ENCODE data around the gene POMT2. TPM values are rescaled to one million over a fixed set of nuclear protein-coding genes. Genes with fewer than 3 reads are reported as not detected.
A peak's percentile ranks its signal among the peaks of the same experiment; 100 is the strongest.

The POMT2 gene
- total RNA-seq, 1 donor from 2014 or later, result 34.7 TPM

- TF ChIP-seq CTCF (IDR thresholded peaks at IDR 0.05), result no peak
- H3K27ac Mint-ChIP-seq (ENCODE audit: unreplicated experiment), result no peak overlapping the region
- no peaks in the 10 kb centered on the region for H3K27me3 Mint-ChIP-seq (ENCODE audit: low read depth)
- H3K36me3 Mint-ChIP-seq (ENCODE audit: low read depth), result no peaks in the 10 kb centered on the region
- no peaks in the 10 kb centered on the region for H3K9me3 Mint-ChIP-seq (ENCODE audit: low read depth)
- H3K4me1 Mint-ChIP-seq (ENCODE audit: low read depth), result peaks cover 63% of the 10 kb centered on the region
- no peak overlapping the region for H3K4me3 Mint-ChIP-seq (ENCODE audit: unreplicated experiment)
- DNase-seq (ENCODE audit: low spot score), result no peak
Observed at GRCh38 chr14:77309131-77309530, 11.6 kb downstream of the POMT2 start.

GRCh38 chr14:77306851-77307496 lies 13.7 kb downstream of the POMT2 start:
- no peaks in the 10 kb centered on the region for H3K27me3 Mint-ChIP-seq (ENCODE audit: low read depth)
- no peaks in the 10 kb centered on the region for H3K9me3 Mint-ChIP-seq (ENCODE audit: low read depth)
- DNase-seq (ENCODE audit: low spot score), result no peak
- peak overlapping the region; percentile 52 for H3K4me3 Mint-ChIP-seq (ENCODE audit: unreplicated experiment)
- TF ChIP-seq CTCF (IDR thresholded peaks at IDR 0.05), result no peak
- H3K4me1 Mint-ChIP-seq (ENCODE audit: low read depth), result peaks cover 67% of the 10 kb centered on the region
- peak overlapping the region; percentile 94 for H3K27ac Mint-ChIP-seq (ENCODE audit: unreplicated experiment)
- H3K36me3 Mint-ChIP-seq (ENCODE audit: low read depth), result peaks cover 2% of the 10 kb centered on the region

DNA sequence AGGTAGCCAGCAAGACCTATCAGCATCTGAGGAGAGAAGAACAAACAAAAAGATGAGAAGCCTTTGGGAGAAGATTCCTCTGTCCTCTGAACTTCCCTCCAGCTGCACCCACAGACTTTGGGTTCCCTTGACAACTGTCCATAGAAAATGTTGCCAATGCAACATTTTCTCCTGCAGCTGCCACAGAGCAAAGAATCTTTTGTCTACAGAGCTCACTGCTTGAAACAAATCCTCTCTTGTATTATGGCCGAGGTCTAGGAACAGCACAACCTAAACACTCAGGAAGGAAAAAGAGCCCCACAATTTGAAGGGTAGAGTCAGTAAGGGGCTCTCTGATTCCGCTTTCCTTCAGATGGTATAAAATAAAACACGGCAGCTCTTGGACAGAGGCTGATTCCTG lies 14.3 kb downstream of the POMT2 start:
- H3K27me3 Mint-ChIP-seq (ENCODE audit: low read depth), result no peaks in the 10 kb centered on the region
- no peak for TF ChIP-seq CTCF (IDR thresholded peaks at IDR 0.05)
- peak overlapping the region; percentile 52 for H3K4me3 Mint-ChIP-seq (ENCODE audit: unreplicated experiment)
- no peaks in the 10 kb centered on the region for H3K9me3 Mint-ChIP-seq (ENCODE audit: low read depth)
- no peak for DNase-seq (ENCODE audit: low spot score)
- H3K27ac Mint-ChIP-seq (ENCODE audit: unreplicated experiment), result peak overlapping the region; percentile 94
- peaks cover 69% of the 10 kb centered on the region for H3K4me1 Mint-ChIP-seq (ENCODE audit: low read depth)
- H3K36me3 Mint-ChIP-seq (ENCODE audit: low read depth), result peaks cover 2% of the 10 kb centered on the region

- DNase-seq (ENCODE audit: low spot score), result no peak
- Mint-ChIP-seq H3K4me3 (ENCODE audit: unreplicated experiment) (no peak overlapping the region), H3K4me1 (ENCODE audit: low read depth) (peaks cover 77% of the 10 kb centered on the region), H3K36me3 (ENCODE audit: low read depth) (peaks cover 2% of the 10 kb centered on the region), H3K27me3 (ENCODE audit: low read depth) (no peaks in the 10 kb centered on the region), H3K9me3 (ENCODE audit: low read depth) (no peaks in the 10 kb centered on the region), H3K27ac (ENCODE audit: unreplicated experiment) (peak overlapping the region; percentile 94)
- TF ChIP-seq CTCF (IDR thresholded peaks at IDR 0.05), result no peak
Observed at GRCh38 chr14:77305696-77306095, 15.0 kb downstream of the POMT2 start.

DNA sequence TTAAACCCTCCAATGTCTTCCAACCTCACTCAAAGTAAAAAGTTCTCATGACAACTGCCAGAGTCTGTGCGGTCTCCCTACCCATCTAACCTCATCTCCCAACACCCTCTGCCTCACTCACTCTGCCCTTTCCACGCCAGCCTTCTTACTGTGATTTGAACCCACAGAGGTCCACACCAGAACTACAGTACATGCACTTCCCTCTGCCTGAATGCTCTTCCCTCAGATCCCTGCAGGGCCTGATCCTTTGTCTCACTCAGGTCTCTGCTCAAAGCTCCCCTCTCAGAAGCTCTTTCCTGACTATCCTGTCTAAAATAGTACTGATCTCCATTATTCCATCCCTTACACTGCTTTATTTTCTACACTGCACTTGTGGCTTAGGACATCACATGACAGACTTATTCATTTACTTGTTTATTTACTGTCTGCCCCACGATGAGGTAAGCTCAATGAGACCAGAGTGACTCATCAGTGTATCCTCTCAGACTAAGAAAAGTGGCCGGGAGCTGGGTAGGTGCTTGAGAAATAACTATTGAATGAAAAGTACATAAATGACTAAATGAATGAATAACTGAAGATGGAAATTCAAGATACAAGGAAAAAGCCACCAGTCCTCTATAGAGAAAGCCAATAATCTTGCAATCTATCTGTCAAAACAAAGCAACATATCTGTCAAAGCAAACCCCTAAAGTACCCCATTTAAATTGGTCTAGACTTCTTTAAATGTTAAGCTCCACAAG lies 17.1 kb downstream of the POMT2 start:
- Mint-ChIP-seq H3K4me1 (ENCODE audit: low read depth) (peaks cover 70% of the 10 kb centered on the region), H3K4me3 (ENCODE audit: unreplicated experiment) (peak overlapping the region; percentile 8), H3K27me3 (ENCODE audit: low read depth) (no peaks in the 10 kb centered on the region), H3K27ac (ENCODE audit: unreplicated experiment) (peak overlapping the region; percentile 98), H3K9me3 (ENCODE audit: low read depth) (no peaks in the 10 kb centered on the region), H3K36me3 (ENCODE audit: low read depth) (peaks cover 4% of the 10 kb centered on the region)
- no peak for TF ChIP-seq CTCF (IDR thresholded peaks at IDR 0.05)
- no peak for DNase-seq (ENCODE audit: low spot score)

Data from chondrocyte (in vitro differentiated cells).